Activated CD4-positive, alpha-beta T cell treated with anti-CD3 and anti-CD28 coated beads, Interleukin-2, amount 50 U/mL, for 1 hour (primary cell): ENCODE data around the gene FAM174C.
"Not testable (repeated sequence)": the region's sequence is repeated elsewhere in the genome, so short reads cannot be mapped to it uniquely, and the experiment has no call there.

Experiments used
- DNase-seq: peaks from one replicate; pipeline ENCODE4 v3.0.0-alpha.2; 2020

FAM174C gene

DNA sequence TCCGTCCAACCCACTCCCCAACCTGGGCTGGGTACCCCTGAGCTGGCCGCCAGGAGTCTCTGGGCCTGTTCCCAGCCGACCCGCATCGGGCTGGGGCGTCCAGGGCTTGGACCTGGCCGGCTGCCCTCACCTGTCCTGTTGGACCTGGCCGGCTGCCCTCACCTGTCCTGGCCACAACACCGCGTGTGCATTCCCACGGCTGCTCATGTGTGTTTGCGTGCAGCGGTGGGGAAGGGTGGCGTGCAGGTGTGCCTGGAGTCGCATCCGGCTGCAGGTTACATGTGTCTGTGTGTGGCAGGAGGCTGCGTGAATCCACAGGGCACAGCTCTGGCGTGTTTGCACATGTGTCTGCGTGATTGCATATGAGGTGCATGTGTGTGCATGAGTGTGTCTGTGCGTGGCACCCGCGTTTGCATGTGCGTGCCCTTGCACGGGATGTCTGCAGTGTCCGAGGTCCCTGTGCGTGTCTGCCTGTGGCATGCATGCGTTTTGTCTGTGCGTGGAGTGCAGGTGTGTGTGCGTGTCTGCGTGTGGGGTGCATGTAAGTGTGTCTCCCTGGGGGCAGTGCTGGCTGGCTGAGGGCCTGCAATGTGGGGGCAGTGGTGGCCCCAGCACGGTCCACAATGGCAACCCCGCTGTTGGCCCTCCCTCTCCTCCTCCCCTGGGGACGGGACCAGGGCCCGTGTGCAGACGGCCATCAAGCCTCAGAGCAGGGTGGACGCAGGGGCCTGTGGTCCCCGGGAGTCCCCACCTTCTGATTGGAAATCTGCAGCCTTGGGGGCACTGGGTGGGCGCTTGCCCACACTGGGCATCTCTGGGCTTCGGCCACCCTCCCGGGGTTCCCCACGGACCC lies 13.7 kb downstream of the FAM174C start:
- no peak for DNase-seq

DNA sequence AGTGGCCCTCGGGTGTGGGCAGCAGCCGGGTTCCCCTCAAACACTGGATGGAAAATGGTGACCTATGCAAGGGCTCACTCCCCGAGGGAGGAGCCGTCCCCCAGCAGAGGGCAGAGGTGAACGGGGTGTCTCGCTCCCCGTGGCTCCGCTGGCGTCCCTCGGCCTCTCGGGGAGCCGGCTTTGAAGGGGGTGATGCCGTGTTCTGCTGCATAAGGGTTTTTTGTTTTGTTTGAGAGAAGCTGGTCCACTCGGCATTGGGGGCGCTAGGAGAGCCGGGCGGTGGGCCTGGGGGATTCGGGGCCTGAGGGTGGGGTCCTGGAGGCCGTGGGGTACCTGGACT lies 14.3 kb downstream of the FAM174C start:
- DNase-seq = no peak

DNA sequence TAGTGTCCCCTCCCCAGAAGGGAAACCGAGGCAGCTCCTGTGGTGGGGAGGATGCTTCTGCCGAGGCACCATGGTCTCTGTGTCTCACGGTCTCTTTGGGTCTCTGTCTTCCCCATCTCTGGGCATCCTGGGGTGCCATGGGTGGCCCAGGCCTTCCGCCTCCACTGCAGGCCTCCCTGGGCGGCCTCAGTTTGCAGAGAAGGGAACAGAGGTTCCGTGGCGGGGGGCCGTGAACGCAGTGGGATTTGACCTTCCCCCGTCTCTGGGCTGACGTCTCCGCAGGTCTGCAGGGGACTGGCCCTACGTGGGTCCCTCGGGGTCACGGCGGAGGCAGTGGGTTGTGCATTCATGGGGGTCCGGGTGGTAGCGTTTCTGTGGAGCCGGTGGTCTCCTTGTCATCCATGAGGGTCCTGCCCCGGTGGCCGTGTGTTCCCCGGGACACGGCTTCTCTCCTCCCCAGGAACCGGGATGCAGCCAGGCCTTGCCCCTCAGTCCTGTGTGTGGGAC lies 14.9 kb downstream of the FAM174C start:
- no peak for DNase-seq

DNA sequence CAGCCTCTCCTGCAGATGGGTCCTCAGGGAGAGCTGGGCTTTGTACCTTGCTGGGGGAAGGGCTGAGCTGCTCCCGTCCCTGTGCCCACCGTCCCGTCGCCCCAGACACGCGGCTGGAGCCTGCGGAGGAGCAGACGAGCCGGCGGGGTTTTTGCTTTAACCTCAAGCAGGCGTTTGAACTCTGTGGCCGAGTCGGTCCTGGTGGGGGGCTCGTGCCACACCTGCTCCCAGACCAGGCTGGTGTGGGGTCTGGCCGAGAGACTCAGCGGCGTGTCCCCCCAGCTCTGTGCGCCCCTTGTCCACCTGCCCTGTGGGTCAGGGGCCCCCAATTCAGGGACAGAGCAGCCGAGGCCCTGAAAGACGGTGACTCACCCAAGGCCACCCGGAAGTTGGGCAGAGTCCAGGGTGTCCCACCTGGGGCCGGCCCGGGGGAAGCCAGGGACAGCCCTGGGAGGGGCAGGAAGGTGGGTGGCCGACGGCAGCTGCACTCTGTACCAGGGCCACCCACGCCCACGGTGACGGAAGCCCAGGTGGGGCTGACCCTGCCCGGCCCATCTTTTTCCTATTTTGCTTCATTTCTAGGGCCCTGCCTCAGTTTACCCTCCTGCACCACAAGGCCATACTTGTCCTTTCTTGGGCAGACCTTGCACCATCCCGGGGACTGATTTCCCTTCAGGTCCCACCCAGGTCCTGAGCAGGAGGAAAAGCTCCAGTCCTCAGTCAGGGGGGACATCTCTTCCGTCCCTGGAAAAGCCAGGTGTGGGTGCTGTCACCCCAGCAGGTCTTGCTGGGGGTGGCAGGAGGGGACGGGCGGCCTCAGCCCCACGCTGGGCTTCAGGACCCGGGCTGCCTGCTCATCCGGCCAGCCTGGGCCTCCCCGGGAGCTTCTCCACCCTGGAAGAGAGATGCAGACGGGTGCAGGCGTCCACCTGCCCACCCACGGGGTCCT lies 15.6 kb downstream of the FAM174C start:
- no peak for DNase-seq

DNA sequence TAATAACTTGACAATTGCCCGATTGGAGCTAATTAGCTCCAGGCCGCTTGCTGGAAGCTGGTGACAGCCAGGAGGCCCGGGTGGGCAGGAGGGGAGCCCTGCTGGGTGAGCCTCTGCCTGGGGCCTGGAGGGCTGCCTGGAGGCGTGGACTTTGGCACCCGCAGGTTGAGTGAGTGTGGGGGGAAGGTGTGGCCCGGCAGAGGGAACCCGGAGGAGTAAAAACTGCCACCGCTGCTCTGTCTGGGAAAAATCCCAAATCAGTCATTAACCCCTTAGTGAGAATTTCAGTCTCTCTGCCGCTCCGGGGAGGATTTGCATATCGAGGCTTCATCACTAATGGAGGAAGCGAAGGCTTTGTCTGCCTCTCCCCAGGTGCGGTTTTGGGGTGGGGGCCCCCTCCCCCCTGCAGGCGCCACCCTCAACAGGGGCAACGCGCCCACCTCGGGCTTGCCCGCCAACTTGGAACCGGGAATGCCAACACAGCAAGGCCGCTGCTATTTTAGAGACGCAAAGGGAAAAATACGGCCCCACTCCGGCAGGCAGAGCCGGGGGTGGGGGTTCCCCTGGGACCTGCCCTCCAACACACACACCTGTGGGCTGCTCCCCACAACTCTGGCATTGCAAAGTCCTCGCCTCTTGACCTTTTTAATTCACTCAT lies 16.6 kb downstream of the FAM174C start:
- no peak for DNase-seq

DNA sequence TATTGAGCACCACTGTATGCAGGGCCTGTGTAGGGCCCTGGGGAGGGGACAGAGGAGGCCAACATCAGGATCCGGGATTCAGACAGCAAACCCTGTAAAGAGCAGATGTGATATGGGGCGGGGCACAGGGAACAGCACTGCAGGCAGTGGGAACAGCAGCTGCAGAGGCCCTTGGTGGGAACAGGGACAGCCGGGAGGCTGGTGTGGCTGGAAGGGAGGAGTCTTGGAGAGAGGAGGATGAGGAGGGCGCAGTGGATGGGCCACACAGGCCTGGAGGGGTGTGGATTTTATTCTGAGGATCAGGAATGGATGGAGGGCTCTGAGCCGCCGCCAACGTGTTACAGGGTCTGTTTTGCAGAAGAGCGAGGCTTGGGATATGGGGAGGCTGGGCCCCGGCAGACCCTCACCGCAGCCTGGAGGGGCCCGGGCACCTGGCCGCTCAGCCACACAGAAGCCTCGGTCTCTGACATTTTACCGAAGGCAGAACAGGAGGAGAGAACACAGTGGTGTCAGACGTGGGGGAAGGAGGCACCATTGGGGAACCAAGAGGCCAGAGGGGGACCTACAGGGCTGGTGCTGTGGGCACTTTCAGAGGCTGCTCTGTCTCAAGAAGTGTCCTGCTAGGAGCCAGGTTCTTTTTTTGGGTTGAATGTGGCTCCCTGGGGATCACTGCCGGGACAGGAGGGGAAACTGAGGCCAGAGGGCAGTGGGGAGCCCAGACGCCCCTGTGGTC lies 17.3 kb downstream of the FAM174C start:
- no peak for DNase-seq

DNA sequence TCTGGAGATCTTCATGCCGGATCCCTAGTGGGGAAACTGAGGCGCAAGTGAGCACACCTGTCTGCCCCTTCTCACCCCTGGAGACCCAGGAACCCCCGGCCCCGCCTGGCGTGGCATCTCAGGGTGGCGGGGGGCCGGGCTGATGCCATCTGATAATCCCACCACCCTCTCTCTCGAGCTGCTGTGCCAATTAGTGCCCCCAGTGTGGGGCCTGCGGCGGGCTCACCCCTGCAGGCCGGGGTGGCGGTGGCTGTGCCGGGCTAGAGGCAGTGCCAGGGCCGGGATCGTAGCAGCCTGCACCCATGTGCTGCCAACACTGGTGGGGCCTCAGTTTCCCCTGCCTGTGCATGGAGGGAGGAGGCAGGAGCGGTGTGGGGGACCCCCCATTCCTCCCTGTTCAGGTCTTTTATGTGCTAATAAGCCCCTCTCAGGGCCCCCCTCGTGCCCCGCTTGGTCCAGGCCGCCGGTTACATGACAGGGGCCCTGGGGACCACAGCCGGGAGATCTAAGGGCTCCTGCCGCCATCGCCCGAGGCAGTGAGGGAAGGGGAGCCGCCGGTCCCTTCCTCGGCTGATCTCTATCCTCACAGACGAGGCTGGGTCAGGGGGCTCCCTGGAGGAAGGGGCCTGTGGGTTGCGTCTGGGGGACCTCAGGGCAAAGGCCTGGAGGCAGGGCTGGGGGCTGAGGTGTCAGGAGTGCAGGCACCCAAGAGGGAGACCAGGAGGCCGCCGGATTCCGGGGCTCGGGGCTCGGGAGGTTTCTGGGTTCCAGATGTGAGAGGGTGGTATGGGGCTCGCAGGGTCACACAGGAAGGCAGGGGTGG lies 18.7 kb downstream of the FAM174C start:
- no peak for DNase-seq

DNA sequence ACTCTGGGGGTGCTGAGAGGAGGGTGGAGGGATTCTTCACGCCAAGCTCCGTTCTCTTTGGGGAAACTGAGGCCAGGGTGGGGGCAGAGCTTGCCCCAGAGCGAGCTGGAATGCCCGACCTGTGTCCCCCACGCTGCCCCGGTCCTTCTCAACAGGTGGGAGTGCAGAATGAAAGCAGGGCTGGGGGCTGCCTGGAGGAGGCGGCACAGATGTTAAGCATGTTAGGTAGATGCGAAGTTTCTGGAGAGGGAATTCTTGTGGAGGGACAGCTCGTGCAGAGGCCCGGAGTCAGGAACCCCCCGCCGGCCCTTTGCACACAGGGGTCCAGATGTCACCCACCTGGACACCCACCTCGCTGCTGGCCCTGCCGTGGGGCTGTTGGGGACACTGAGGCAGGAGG lies 19.4 kb downstream of the FAM174C start:
- DNase-seq = no peak

DNA sequence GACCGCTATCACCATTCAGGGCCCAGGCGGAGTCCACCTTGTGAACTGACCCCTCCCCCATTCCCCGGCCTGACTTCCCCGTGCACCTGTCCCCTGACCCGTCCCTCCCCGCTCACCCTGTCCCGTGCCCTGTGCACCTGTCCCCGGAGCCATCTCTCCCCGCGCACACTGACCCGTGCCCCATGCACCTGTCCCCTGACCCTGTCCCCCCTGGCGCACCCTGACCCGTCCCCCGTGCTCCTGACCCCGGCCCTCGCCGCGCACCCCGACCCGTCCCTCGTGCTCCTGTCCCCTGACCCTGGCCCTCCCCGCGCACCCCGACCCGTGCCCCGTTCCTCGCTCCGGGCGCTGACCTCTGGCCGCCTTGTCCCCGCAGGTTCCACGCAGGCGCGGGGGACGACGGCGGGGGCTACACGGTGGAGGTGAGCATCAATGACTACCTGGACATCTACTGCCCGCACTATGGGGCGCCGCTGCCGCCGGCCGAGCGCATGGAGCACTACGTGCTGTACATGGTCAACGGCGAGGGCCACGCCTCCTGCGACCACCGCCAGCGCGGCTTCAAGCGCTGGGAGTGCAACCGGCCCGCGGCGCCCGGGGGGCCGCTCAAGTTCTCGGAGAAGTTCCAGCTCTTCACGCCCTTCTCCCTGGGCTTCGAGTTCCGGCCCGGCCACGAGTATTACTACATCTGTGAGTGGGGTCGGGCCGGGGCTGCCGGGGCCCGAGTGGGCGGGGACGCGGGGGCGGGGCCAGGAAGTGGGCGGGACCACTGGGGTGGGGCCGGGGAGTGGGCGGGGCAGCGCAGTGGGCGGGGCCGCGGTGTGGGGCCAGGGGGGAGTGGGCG lies 20.1 kb downstream of the FAM174C start:
- peak; percentile 43 for DNase-seq

DNA sequence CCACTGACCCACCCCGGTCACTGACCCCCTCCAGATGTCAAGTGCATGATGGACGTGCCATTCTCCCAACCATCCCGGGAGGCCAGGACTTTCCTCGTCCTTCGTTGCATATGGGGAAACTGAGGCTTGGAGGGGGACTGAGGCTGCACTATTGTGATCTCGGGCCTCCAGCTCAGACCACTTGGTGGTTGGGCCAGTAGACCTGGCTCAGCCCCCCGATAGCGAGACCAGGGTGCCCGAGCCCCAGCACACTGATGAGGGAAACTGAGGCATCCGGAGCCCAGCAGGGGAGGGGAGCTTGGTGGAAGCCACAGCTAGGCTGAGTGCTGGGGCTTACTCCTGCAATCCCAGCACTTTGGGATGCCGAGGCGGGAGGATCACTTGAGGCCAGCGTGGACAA lies 20.7 kb downstream of the FAM174C start:
- no peak for DNase-seq

DNA sequence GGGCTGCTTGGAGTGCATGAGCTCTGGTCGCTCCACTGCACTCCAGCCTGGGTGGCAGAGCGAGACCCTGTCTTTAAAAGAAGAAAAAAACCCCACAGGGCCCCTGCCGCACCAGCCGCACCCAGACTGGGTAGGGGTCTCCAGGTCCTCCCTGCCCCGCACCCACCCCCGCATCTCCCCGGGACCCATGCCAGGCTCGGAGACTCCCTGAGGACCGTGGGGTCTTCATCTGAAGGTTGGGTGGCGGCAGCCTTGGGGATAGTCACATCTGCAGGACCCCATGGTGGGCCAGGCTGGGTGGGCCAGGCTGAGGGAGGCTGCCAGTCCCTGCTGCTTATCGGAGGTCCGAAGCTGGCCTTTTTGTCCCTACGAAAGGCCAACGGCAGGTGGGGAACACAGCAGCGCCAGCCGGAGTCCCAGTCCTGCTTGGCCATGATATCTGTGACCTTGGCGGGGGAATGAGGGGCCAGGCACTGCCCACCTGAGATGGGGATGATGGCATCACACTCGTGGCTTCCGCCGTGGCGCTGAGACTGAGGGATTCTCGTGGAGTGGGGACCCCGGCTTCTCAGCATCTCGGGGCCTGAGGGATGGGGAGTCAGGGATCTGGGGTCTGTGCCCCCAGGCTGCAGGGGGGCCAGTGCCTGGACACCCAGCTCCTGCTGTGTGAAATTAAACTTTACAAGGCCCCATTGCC lies 21.4 kb downstream of the FAM174C start:
- no peak for DNase-seq

DNA sequence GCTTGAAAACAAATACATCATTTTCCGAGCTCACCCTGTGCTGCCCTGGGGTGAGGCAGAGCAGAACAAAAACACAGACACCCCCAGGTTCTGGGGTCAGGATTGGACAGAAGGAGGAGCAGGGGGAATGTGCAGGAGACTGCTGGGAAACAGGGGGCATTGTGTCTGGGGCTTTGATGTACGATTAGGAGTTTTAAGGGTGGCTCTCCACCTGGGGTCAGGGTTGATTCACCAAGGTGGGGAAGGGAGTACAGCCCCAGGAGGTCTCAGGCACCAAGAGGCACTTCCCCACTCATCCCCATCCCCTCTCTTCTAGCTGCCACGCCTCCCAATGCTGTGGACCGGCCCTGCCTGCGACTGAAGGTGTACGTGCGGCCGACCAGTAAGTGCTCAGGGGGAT lies 22.9 kb downstream of the FAM174C start:
- DNase-seq = no peak

DNA sequence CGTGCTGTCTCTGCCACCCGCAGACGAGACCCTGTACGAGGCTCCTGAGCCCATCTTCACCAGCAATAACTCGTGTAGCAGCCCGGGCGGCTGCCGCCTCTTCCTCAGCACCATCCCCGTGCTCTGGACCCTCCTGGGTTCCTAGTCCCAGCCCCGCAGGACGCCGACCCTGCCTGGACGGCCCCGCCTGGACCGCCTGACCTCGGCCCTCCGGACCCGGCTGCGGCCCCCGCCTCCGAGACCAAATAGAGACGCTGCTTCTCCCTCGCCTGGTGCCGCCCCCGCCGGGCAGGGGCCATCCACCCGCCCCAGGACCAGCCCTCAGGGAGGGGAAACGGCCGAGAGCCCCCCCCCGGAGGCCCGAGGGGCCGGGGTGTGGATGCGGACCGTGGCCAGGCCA lies 24.5 kb downstream of the FAM174C start:
- no peak for DNase-seq

DNA sequence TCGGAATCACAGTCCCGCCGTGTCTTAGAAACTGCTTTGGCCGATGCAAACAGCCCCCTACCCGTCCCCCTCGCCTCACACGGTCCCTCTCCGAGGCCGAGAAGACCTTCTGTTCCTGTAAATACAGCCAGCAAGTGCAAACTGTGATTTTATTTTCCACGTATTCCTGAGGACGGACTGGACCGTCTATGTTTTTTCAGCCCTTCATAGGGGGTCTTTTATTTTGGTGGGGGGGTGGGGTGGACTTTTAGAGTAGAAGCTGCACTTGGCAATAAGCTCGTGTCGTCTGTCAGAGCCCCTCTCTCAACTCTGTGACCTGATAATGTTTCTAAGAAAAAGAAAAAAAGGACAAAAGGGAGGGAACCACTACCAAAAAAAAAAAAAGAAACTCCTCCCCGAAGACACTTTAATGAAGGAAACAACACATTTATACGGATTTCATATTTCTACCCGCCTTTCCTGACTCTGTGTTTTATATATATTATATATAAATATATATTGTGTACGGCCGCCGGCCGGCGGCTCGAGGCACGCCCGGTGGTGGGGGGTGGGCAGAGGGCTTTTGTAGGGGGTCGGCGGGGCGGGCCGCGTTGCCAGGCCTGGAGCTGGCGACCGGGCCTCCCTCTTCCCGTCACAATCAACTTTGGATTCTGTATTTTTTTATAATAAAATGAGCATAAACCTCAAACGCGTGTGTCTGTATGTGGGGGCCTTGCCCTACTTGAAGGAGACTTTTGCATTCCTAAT lies 25.6 kb downstream of the FAM174C start:
- no peak for DNase-seq

DNA sequence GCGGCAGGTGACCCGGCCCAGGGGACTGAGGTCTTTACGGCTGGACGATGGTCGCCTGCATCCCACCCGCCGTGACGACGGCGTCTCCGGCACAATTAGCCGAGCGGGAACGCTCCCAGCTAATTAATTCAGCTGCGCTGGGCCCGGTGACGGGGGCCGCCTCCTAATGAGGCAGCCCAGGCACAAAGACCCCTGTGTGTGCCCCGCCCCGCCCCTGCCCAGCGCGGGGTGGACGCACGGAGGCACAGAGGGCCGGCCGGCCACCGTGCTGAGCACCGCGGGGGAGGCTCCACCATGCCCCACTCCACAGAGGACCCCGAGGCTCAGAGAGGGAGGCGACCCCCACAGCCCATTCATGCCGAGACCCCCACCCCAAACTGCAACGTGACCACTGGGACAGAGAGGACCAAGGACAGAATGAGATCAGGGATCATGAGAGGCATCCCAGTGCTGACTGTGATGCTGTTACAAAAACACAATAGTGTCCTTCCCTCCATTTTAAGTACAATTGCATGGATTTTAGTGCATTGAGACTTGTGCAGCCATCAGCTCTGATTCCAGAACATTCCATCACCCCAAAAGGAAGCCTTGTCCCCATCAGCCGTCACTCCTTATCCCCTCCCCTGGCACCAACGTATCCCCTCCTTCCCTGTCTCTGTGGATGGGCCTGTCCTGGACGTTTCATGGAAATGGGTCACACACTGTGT lies 27.4 kb downstream of the FAM174C start:
- no peak for DNase-seq

DNA sequence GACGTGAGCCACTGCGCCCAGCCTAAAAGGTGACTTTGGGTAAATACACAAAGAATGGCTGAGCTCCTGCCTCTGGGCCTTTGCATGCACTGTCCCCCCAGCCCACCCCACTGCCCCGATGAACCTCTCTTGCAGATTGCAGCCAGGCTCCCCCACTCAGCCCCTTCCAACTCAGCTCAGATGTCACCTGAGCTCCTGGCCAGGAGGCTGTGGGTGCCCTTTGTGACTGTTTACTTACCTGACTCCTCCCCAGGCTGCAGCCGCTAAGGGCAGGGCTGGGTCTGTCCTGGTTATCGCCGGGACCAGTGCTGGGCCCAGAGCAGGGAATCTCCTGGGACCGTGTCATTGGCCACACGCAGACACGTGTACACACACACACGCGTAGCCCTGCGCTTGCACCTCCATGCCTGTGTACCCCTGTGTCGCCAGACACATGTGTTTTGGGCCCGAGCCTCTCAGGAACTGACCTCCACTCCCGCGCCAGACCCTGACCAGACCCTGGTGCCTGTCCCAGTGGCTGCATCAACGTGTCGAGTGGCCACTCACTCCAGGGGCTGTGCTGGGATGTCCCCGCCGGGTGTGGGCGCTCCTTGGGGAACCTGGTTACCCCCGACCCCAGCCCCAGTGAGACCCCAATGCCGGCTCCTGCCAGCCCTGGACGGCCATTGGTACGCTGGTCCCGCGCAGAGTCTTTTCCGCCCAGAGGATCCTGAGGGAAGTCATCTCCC lies 29.0 kb downstream of the FAM174C start:
- DNase-seq = no peak

DNA sequence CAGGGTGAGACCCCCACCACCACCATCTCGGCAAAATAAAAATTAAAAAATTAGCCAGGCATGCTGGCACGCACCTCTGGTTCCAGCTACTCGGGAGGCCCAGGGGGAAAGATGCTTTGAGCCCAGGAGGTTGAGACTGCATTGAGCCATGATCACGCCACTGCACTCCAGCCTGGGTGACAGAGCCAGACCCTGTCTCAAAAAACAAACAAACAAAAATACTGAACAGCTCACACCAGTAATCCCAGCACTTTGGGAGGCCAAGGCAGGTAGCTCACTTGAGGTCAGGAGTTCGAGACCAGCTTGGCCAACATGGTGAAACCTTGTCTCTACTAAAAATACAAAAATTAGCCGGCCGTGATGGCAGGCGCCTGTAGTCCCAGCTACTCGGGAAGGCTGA lies 30.0 kb downstream of the FAM174C start:
- not testable (repeated sequence) for DNase-seq

DNA sequence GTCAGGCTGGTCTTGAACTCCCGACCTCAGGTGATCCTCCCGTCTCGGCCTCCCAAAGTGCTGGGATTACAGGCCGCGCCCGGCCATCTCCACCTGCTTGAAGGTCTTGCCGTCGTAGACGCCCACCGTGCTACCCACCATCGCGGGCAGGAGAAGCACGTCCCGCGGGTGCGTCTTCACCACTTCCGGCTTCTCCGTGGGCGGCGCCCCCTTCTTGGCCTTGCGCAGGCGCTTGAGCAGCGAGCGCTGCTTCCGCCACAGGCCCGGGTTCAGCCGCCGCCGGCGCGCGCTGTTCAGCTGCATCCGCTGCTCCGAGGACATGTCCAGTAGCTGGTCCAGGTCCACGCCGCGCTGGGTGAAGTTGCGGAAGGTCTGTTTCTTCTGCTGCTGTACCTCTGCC lies 32.0 kb downstream of the FAM174C start:
- no peak for DNase-seq
